HG03196 (cell line): ENCODE data around the gene ANHX.

ENCODE experiments used
- ATAC-seq: cut with Tn5 transposase; IDR thresholded peaks from one replicate; pipeline ENCODE4 v1.9.1; 2021; ENCODE audit not compliant: unreplicated experiment

ANHX gene

DNA sequence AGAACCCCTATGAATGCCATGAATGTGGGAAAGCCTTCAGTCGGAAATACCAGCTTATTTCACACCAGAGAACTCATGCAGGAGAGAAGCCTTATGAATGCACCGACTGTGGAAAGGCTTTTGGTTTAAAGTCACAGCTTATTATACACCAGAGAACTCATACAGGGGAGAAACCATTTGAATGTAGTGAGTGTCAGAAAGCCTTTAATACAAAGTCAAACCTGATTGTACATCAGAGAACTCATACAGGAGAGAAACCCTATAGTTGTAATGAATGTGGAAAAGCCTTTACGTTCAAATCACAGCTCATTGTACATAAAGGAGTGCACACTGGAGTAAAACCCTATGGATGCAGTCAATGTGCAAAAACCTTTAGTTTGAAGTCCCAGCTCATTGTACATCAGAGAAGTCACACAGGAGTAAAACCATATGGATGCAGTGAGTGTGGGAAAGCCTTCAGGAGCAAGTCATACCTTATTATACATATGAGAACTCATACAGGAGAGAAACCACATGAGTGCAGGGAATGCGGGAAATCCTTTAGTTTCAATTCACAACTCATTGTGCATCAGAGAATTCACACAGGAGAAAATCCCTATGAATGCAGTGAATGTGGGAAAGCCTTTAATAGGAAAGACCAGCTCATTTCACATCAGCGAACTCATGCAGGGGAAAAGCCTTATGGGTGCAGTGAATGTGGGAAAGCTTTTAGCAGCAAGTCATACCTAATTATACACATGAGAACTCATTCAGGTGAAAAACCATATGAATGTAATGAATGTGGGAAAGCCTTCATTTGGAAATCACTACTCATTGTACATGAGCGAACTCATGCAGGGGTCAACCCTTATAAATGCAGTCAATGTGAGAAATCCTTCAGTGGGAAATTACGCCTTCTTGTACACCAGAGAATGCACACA is 32.1 kb downstream of the ANHX start:
- ATAC-seq = no peak

DNA sequence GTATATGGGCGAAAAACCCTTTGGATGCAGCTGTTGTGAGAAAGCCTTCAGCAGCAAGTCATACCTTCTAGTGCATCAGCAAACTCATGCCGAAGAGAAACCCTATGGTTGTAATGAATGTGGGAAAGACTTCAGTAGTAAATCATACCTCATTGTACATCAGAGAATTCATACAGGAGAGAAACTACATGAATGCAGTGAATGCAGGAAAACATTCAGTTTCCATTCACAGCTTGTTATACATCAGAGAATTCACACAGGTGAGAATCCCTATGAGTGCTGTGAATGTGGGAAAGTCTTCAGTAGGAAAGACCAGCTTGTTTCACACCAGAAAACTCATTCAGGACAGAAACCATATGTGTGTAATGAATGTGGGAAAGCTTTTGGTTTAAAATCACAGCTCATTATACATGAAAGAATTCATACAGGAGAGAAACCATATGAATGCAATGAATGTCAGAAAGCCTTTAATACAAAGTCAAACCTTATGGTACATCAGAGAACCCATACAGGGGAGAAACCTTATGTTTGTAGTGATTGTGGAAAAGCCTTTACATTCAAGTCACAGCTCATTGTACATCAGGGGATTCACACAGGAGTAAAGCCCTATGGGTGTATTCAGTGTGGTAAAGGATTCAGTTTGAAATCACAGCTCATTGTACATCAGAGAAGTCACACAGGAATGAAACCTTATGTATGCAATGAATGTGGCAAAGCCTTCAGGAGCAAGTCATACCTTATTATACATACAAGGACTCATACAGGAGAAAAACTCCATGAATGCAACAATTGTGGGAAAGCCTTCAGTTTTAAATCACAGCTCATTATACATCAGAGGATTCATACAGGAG is 33.0 kb downstream of the ANHX start:
- no peak for ATAC-seq

DNA sequence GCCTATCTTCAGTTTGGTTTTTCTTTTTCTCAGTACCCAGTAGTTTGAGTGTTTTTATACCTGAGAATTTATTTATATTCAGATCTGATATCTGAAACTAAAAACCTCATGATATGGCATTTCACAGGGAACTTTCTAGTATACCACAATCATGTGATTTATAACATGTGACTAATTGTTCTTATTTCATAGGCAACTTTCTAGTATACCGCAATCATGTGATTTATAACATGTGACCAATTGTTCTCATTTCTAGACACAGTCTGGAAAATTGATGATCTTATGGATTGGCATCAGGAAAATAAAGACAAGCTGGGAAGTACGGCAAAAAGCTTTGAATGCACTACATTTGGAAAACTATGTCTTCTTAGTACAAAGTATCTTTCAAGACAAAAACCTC is 33.8 kb downstream of the ANHX start:
- no peak for ATAC-seq

DNA sequence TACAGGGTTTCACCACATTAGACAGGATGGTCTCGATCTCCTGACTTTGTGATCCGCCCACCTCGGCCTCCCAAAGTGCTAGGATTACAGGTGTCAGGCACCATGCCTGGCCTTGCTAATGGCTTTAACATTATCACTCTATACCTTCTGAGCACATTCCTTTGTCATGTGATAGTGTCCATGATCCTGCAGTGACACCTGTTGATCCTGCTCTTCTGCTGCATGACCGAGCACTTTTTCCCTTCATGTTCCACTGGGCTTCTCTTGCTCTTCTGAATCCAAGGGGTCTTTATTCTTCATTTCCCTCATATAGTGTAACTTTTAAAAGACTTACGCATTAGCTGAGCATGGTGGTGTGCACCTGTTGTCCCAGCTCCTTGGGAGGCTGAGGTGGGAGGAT is 42.8 kb downstream of the ANHX start:
- no peak for ATAC-seq

DNA sequence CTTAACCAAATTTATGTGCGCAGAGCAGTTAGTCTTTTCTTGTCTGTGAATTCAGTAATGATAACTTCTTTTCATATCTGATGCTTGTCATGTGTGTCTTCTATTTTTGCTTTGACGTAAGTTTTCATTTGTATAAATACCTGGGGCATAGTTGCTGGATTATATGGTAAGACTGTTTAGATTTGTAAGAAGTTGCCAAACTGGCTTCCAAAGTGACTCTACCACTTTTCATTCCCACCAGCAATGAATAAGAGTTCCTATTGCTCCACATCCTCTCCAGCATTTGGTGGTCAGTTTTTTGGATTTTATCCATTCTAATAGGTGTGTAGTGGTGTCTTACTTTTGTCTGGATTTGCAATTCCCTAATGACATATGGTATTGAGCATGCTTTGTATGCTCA is 45.5 kb downstream of the ANHX start:
- no peak for ATAC-seq

DNA sequence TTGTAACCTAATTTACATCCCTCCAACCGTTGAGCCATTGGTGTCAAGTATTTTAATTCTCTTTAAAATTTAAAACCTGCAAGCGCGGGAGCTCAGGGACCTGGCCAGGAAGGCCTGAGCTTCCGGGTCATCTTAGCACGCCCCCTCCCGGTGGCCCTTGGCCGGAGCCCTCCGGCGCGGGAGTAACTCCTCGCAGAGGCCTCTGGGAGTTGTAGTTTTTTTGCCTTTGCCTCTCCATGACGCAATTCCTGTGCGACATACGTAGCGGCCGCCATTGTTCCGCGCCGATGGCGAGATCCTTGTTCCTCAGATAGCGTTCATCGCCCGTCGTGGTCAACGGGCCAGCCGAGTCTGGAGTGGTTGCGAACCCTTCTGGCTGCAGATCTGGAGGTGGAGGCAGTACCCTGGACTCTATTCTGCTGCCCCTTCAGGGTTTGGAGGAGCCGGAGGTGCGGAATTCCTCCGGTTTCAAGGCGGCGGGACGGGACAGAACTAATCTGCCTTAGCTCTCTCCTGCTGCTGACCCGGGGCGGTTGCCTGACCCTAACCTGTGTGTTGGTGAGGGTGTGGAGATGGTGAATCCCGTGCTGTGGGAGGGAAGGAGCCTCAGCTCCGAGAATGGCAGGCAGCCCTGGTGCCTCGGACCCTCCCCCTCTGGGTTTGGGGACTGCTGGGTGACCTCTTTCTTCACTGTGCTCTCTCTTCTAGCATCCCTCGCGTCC is 54.3 kb downstream of the ANHX start, which contains the start of gene ZNF268:
Gene ZNF268, plus strand, starts transcription at position 258 of the 722 bp plus-strand sequence. CDS start 503 bp downstream, outside the sequence.
- ATAC-seq = peak; percentile 92

DNA sequence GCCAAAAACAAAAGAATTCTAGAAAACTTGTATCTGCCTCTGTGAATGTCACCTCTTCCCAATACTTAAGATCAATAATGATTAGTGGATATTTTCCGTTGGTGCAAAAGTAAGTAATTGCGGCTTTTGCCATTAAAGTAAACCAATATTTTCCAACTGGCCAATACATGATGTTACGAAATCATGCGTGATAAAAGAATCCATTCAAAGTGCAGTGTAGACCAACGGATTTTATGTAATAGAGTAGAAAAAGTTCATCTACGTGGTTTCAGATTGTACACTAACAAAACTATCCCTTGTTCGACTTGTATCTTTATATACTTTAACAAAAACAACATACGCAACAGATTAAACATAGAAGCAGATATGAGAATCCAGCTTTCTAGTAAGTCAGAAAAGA is 55.0 kb downstream of the ANHX start:
- ATAC-seq = no peak

DNA sequence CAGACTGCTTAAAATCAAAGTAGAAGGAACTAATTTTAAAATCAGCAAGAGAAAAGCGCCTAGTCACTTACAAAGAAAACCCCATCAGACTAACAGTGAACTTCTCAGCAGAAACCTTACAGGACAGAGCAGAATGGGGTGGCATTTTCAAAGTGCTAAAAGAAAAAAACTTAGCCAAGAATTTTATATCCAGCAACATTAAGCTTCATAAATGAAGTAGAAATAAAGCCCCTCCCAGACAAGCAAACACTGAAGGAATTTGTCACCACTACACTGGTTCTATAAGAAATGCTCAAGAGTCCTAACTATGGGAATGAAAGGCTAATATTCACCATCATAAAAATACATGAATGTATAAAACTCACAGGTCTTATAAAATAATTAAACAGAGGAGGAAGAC is 60.8 kb downstream of the ANHX start:
- ATAC-seq = no peak

DNA sequence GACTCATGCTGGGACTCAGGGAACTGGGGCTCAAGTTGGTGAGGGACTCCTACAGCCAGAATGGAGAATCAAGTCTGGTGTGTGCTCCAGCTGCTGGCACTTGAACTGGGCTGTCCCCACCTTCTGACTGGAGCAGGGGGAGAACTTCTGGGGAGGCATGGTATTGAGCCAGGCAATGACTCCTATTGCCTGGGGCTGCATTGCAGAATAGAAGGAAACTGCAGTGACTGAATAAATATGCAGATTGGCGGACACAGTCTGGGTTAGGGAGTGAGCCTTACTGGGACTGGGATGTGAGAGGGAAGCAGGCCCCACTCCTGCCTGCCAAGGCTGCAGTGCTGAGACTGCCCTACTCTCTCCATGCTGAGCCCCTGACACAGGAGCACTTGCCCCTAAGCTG is 63.2 kb downstream of the ANHX start:
- no peak for ATAC-seq
